Small intestine (tissue), 7 donors: ENCODE data around the gene PFDN1. TPM values are rescaled to one million over a fixed set of nuclear protein-coding genes. Genes with fewer than 3 reads are reported as not detected.
A peak's percentile ranks its signal among the peaks of the same experiment; 100 is the strongest.

Experiments
- DNase-seq, 2 donors: peaks; one replicate each; pipeline versions ENCODE4 v3.0.0 to v3.0.0-alpha.2; 2013
- FAIRE-seq: peaks from 2 replicates; lab custom pipeline; 2012; peaks lifted over from hg19 to GRCh38; lab: Jason Lieb, UNC
- H3K27ac ChIP-seq, 3 donors: one replicate each; pipeline ENCODE4 v1.5.1; 2013; ENCODE audit warnings: low read length in 2 of 3, mild to moderate bottlenecking in 2 of 3, control low read depth in 1 of 3, inconsistent platforms in 1 of 3, low read depth in 1 of 3, moderate library complexity in 1 of 3
- H3K27me3 ChIP-seq, 3 donors: one replicate each; pipeline ENCODE4 v1.6.1; 2013; ENCODE audit warnings: low read length in 3 of 3, inconsistent platforms in 1 of 3; ENCODE audit not compliant: control insufficient read depth in 3 of 3, insufficient read depth in 3 of 3
- H3K36me3 ChIP-seq, 3 donors: one replicate each; pipeline ENCODE4 v1.6.1; 2013; ENCODE audit warnings: low read length in 3 of 3, inconsistent platforms in 1 of 3, low read depth in 1 of 3, mild to moderate bottlenecking in 1 of 3, moderate library complexity in 1 of 3; ENCODE audit not compliant: control insufficient read depth in 3 of 3, insufficient read depth in 2 of 3
- H3K4me1 ChIP-seq, 3 donors: one replicate each; pipeline ENCODE4 v1.6.1; 2013; ENCODE audit warnings: low read length in 2 of 3, inconsistent platforms in 1 of 3, low read depth in 1 of 3, mild to moderate bottlenecking in 1 of 3, moderate library complexity in 1 of 3; ENCODE audit not compliant: control insufficient read depth in 3 of 3, insufficient read depth in 2 of 3
- H3K4me3 ChIP-seq, 3 donors: one replicate each; pipeline ENCODE4 v1.5.1; 2013; ENCODE audit warnings: low read length in 3 of 3, control low read depth in 1 of 3, inconsistent platforms in 1 of 3, low read depth in 1 of 3, mild to moderate bottlenecking in 1 of 3, moderate library complexity in 1 of 3
- H3K9me3 ChIP-seq, 2 donors: one replicate each; pipeline ENCODE4 v1.6.1; 2013; ENCODE audit warnings: low read depth in 1 of 2, low read length in 1 of 2; ENCODE audit not compliant: control insufficient read depth in 2 of 2, insufficient read depth in 1 of 2
- WGBS, 3 donors: extraction: QIAGEN DNeasy Blood & Tissue Kit; methylation state at CpG; one replicate each; pipeline ENCODE4 v1.1.7; 2013; 5-methylcytosine and 5-hydroxymethylcytosine counted together
- polyA plus RNA-seq, 4 donors: library from polyadenylated mRNA; stranded (reverse) in 3 of 4; unstranded in 1 of 4; fragments of 200-250 nt in 3 of 4; fragments of 120-200 nt in 1 of 4; gene quantifications; one replicate each; pipeline versions ENCODE4 v1.2.1 to v1.2.3, GENCODE V29; 2013
- donor health status: healthy with polysubstance abuse.
- donor health status: control.
- donor health status: control.
- donor health status: Bipolar disorder and iron deficiency.
- donor health status: healthy.

Gene PFDN1
- polyA plus RNA-seq, 4 donors: 53.8 to 73.1 (median 66.8) TPM

- 14 to 68% (median 66%) methylated on average over 1 of the region's 1 CpG for WGBS, 3 donors
- peak overlapping the region in 1 of 3 donors; percentile 57 for H3K27ac ChIP-seq
- H3K4me3 ChIP-seq: no peak overlapping the region
- no peaks in the 10 kb centered on the region for H3K9me3 ChIP-seq
- FAIRE-seq (no peak), DNase-seq (no peak)
- H3K27me3 ChIP-seq: no peaks in the 10 kb centered on the region
- peaks cover 0 to 2% (median 0%) of the 10 kb centered on the region in 3 donors for H3K36me3 ChIP-seq
- H3K4me1 ChIP-seq: peaks cover 0 to 19% (median 4%) of the 10 kb centered on the region in 3 donors
Observed at GRCh38 chr5:140292212-140293036, 10.5 kb downstream of the PFDN1 start.

GRCh38 chr5:140287801-140288521, 14.9 kb downstream of the PFDN1 start:
- Histone ChIP-seq H3K27ac (no peak overlapping the region), H3K36me3 (peaks cover 0 to 2% (median 2%) of the 10 kb centered on the region in 3 donors), H3K4me1 (peaks cover 0 to 6% (median 0%) of the 10 kb centered on the region in 3 donors), H3K9me3 (no peaks in the 10 kb centered on the region), H3K27me3 (no peaks in the 10 kb centered on the region), H3K4me3 (no peak overlapping the region)
- FAIRE-seq: no peak
- 66 to 91% (median 91%) methylated on average over 7 of the region's 7 CpGs for WGBS, 3 donors
- no peak for DNase-seq

GRCh38 chr5:140286424-140286823, 16.5 kb downstream of the PFDN1 start:
- H3K27ac ChIP-seq: no peak overlapping the region
- no peaks in the 10 kb centered on the region for H3K9me3 ChIP-seq
- no peak overlapping the region for H3K4me3 ChIP-seq
- no peaks in the 10 kb centered on the region for H3K27me3 ChIP-seq
- DNase-seq (no peak), FAIRE-seq (no peak)
- no peaks in the 10 kb centered on the region for H3K4me1 ChIP-seq
- H3K36me3 ChIP-seq: peaks cover 0 to 4% (median 2%) of the 10 kb centered on the region in 3 donors
- 89 to 96% (median 92%) methylated on average over 5 of the region's 5 CpGs for WGBS, 3 donors

- FAIRE-seq: no peak
Observed at GRCh38 chr5:140284013-140284412, 18.9 kb downstream of the PFDN1 start.

GRCh38 chr5:140282266-140282665, 20.6 kb downstream of the PFDN1 start:
- DNase-seq (no peak), FAIRE-seq (peak; percentile 61)
- 94 to 98% (median 95%) methylated on average over 2 of the region's 2 CpGs for WGBS, 3 donors
- Histone ChIP-seq H3K36me3 (peaks cover 0 to 18% (median 0%) of the 10 kb centered on the region in 3 donors), H3K4me3 (no peak overlapping the region), H3K27ac (no peak overlapping the region), H3K9me3 (peaks cover 0 to 3% of the 10 kb centered on the region in 2 donors), H3K27me3 (no peaks in the 10 kb centered on the region), H3K4me1 (no peaks in the 10 kb centered on the region)

More at GRCh38 chr5:140284013-140284412, 18.9 kb downstream of the PFDN1 start:
- DNase-seq: no peak
- 87 to 93% (median 91%) methylated on average over 3 of the region's 3 CpGs for WGBS, 3 donors
- Histone ChIP-seq H3K4me3 (no peak overlapping the region), H3K27me3 (no peaks in the 10 kb centered on the region), H3K27ac (no peak overlapping the region), H3K4me1 (no peaks in the 10 kb centered on the region), H3K36me3 (peaks cover 0 to 9% (median 0%) of the 10 kb centered on the region in 3 donors), H3K9me3 (no peaks in the 10 kb centered on the region)

- Histone ChIP-seq H3K4me1 (no peaks in the 10 kb centered on the region), H3K4me3 (no peak overlapping the region), H3K27ac (no peak overlapping the region), H3K36me3 (peaks cover 0 to 15% (median 0%) of the 10 kb centered on the region in 3 donors), H3K9me3 (peaks cover 0 to 3% of the 10 kb centered on the region in 2 donors), H3K27me3 (no peaks in the 10 kb centered on the region)
- no peak for FAIRE-seq
- DNase-seq: no peak
Observed at GRCh38 chr5:140275837-140276236, 27.1 kb downstream of the PFDN1 start.

GRCh38 chr5:140273401-140273877, 29.5 kb downstream of the PFDN1 start:
- Histone ChIP-seq H3K4me3 (no peak overlapping the region), H3K27ac (peak overlapping the region in 1 of 3 donors; percentile 33), H3K4me1 (peaks cover 0 to 10% (median 0%) of the 10 kb centered on the region in 3 donors), H3K36me3 (peaks cover 0 to 11% (median 0%) of the 10 kb centered on the region in 3 donors), H3K27me3 (no peaks in the 10 kb centered on the region), H3K9me3 (peaks cover 0 to 3% of the 10 kb centered on the region in 2 donors)
- 72 to 84% (median 84%) methylated on average over 6 of the region's 6 CpGs for WGBS, 3 donors
- DNase-seq (peak in 1 of 2 donors; percentile 36), FAIRE-seq (no peak)

GRCh38 chr5:140270008-140270407, 32.9 kb downstream of the PFDN1 start:
- H3K4me3 ChIP-seq: no peak overlapping the region
- no peaks in the 10 kb centered on the region for H3K27me3 ChIP-seq
- peak; percentile 84 to 93 for DNase-seq
- no peaks in the 10 kb centered on the region for H3K9me3 ChIP-seq
- peak; percentile 59 for FAIRE-seq
- peaks cover 0 to 1% (median 0%) of the 10 kb centered on the region in 3 donors for H3K36me3 ChIP-seq
- peaks cover 3 to 12% (median 7%) of the 10 kb centered on the region in 3 donors for H3K4me1 ChIP-seq
- H3K27ac ChIP-seq: peak overlapping the region in 2 of 3 donors; percentile 25 to 76
